Islet precursor cell (in vitro differentiated cells): ENCODE data around the gene NOS3.

Source experiments
- DNase-seq: peaks from one replicate; pipeline ENCODE4 v3.0.0-alpha.2; 2018

Gene NOS3

DNA sequence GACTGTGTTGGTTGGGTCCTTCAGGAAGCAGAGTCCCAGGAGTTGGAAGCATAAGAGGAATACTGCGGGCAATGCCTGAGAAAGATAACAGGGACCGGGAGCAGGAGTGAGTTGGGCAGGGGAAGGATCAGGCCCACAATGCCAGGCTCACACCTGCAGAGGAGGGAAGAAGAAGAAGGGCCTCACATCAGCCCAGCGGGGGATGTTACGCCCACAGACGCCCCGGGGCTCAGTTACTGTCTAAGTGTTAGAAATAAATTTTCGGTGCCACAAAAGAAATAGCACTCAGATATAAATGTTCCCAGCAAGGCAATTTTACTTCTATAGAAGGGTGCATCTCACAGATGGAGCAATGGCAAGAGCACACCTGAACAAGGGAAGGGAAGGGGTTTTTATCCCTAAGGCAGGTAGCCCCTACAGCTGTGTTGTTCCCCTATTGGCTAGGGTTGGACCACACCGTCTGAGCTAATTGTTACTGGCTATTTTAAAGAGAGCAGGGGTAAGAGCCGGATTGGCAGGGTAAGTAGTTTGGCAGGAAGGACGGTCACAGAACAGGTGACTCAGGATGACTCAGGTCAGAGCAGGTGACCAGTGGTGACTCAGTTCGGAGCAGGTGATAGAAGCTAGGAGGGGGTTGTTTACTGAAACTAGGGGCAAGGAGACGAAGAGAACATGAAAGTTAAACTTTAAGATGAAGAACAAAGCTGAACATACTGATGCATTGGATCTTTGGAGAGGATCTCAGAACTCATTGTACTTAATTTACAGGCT lies at the start of gene NOS3:
NOS3 (plus strand) TSS at position 602 of the 771 bp plus-strand sequence. CDS start 2,787 bp downstream, outside the sequence.
- DNase-seq = peak; percentile 93

DNA sequence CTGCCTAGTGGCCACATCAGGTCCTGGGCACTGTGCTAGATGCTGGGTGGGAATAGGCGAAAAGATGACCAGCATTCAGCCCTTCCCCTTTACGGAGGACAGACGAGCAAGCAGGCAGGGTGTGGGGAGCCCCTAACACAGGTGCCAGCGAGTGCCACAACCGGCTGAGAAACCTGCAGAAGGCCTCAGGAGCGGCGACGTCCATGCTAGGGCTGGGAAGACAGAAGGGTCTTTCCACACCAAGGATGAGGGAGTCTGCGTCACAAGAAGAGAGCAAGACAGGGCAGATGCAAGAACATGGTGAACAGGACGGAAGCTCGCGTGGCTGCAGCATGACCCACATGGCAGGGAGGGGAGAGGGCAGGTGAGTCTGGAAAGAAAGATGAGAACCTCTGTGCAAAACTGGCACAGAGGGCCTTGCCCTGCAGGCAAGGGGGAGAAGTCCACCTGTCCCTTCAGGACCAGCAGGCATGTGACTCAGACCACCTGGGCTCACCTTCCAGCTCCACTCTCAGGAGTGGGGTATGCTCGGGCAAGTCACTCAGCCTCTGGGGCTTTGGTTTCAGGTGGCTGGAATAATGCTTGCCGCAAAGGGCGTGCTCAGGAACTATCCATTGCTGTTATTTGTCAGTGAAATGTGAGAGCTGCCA lies 49.3 kb upstream of the NOS3 start:
- DNase-seq = no peak

DNA sequence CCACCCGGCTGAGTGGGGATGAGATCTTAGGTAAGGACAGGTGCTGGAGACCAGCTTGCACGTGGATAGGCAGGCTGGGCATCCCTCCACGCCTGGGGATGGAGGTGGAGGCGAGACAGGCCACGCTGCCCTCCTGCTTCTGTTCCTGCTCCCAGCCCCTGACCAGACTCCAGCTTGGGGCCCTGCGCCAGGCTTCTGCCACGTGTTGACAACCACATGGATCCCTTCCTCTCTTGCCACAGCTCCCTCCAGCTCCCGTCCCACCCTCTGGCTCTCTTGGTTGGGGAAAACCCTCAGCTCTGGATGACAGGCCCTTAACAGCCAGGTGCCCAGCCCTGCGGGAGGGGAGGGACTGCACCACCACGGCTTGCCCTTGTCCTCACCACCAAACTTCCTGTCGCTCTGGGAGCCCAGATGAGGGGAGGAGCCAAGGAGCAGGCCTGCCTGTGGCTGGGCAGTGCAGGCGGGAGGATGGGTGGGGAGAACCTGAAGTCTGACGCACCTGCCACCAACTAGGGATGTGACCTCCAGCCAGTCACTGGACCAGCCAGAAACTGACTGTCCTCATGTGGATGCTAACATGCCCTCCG lies 48.7 kb upstream of the NOS3 start:
- DNase-seq = peak; percentile 61

DNA sequence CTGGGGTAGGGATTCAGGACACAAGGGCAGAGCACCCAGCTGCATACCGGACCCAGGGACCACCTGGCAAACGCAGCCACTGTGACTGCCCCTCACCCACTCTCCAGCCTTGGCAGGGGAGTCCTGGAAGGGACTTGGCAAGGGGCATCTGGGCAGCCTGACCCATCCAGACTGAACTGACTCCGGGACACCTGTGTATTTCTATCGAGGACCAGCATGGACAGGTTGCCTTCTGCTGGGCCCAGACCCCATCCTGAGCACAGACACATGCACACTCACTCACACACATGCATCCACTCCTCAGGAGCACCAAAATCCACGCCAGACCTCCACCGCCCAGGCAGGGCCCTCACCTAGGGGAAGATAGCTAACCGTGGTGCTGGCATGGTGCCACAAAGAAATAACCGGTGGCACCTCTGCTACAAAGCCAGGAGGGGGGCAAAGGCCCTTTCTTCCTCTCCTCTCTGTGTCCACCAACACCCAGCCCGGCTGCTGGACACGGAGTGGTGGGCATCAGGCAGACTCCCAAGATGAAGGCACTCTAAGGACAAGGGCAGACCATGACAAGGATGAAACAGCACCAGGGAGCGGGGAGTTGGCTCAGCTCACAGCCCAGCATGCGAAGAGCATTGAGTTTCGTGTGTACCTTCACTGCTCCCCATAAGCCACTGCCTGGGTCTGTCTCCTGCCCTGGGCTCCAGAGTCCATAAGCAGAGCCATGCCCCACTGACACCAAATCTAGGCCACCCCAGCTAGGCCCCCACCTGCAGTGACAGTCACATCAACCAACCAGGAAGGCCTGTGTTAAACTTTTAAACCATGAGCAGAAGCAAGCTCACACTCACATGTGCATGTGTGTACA lies 48.0 kb upstream of the NOS3 start:
- DNase-seq = peak; percentile 47

DNA sequence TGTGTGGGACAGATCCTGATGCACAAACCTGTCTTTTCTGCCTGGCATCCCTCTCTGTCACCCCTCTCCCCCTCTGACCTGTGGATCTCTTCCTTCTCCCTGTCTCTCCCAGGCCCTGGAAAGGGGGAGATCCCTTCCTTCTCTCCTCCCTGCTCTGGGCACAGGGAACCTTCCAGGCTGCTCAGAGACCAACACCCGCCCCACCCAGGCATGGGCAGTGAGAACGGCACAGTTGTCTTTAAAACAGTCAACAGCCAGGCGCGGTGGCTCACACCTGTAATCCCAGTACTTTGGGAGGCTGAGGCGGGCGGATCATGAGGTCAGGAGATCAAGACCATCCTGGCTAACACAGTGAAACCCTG lies 47.4 kb upstream of the NOS3 start:
- peak; percentile 38 for DNase-seq

DNA sequence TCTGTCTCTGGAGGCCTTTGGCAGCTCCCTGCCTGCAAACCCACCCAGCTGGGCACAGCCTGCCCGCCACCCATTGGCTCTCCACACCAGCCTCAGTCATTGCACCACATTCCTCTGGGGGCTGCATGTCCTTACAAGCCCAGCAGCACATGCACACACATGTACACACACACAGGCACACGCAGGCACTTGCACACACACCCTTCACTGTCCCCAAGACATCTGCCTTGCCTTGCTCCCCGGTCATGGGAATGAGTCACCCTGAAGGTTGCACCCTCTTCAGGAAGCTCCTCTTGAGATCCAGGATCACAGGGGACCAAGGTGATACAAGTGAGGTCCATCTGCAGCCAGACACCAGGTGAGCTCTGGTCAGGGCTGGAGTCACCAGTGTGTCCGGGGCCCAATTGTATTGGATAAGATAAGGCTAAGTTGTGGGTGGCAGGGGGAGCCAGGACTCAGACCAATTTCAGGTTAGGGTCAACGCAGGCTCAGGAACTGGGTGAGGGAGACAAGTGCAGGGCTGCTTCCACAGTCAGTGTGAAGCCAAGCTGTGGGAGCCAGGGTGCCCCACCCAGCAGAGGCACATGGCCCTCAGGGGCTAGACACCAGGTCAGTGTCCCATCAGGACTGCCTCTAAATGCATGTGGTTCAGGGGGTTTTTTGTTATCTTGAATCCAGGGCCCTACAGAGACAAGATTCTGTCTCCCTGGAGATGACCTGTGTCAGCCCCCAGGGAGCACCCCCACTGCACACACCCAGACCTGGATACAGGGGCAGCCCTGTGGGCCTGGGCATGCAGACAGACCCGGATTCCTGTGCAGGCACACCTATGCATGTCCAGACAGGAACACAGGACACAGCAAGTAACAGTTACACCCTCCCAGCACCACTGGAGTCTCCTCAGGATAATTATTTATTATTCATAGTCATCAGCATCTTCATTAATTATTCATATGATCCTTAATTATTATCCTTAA lies 46.5 kb upstream of the NOS3 start:
- peak; percentile 49 for DNase-seq

DNA sequence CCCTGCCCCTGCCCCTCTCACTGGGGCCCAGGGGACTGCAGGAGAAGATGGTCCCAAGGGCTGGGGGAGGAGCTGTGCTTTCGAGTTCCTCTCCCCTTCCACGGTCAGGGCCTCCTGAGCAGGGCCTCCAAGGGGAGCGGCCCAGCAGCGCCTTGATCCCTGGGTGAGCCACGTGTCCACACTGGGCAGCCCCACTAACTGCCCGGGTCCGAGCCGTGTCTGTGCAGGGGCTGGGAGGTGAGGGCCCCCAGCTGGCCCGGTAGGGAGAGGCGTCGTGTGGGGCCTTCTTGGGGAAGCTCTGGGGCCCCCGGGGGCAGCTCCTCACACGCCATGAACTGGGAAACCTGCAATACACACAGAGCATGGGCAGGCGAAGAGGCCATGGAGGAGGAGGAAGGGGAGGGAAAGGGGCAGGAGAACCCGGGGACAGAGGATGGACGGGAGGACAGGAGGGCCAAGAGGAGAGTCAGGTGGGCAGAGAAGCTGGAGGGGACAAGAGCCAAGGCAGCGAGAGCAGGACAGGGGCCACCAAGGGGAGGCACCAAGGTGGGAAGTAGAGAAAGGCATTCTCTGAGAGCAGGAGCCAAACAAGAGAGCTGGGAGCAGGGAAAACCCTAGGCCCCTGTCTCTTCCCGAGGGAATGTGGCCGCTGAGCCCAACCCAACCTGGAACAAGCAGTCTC lies 45.5 kb upstream of the NOS3 start:
- DNase-seq = peak; percentile 42

DNA sequence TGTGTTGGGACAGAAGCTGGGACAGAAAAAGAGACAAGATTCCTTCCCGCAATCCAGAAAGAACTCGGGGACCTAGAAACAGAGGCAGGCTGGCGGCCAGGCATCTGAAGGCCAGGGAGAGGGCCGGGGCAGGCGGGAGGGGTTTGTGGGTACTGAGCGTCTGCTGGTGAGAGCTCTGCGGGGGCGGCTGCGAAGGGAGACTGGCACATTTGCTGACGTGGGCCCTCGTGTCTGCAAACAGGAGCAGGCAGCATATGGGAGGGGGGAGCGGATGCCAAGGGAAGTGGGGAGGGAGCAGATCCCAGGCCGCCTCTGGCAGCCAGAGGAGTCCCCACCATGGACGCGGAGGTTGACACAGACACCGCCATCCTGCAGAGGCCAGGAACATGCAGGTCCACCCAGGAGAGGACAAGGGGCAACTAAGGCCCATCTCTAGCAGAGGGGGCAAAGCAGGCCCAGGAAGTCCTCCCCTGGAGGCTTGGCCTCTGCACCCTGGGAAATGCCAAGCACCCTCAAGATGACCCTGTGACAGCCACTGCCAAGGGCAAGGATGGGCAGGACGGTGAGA lies 44.9 kb upstream of the NOS3 start:
- DNase-seq = peak; percentile 50

DNA sequence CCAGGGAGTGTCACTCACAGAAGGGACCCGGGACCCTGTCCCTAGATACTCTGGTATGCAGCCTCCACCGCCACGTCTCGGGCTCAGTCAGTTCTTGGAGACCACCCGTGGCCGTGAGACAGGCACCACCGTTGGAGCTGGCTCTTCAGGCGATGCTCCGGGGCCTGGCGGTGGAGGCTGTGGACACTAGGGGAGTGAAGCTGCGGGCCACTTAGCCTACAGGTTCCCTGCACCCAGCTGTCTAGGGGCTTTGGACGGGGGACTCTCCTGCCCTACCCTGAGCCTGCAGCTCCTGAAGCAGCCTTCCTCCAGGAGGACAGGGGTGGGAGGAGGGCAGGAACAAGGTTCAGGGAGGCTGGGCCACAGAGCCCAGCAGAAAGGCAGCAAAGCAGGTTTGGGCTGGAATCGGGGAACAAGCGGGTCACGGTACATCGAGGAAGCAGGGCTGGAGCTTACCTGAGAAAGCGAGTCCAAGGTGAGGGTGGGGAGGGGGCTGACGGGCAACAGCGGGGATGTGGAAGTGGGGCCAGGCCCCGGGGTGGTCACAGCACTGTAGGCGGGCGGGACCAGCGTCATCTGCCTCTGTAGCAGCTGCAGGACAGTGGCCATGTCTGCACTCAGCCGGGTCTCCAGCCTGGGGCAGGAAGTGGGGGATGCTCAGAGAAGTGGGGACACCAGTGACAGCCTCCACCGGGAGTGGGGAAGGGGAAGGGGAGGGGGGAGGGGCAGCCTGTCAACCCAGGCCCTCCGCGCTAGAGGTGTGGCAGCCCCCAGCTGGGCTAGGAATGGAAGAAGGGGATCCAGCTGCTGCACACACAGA lies 44.2 kb upstream of the NOS3 start:
- peak; percentile 53 for DNase-seq

DNA sequence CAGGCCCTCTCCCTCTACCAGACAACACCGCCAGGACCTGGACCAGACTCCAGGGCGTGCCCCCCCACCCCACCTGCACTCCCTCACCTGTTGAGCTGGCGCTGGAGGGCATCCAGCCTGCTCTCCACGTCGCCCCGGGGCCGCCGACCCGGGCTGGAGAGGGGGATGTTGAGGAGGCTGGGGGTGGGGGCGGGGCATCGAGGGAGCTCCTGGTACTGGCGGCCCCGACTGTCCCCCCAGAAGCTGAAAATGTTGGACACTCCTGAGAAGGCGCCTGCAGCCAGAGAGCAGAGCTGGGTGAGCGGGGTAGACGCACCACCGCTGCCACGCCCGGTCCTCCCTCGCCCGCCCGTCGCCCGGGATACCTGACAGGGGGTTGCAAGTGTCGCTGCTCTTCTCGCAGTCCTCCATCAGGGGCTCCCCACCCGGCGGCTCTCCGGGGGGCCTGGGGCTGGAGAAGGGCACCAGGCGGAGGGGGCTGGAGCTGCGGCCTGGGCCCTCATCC lies 43.5 kb upstream of the NOS3 start:
- DNase-seq = peak; percentile 51

DNA sequence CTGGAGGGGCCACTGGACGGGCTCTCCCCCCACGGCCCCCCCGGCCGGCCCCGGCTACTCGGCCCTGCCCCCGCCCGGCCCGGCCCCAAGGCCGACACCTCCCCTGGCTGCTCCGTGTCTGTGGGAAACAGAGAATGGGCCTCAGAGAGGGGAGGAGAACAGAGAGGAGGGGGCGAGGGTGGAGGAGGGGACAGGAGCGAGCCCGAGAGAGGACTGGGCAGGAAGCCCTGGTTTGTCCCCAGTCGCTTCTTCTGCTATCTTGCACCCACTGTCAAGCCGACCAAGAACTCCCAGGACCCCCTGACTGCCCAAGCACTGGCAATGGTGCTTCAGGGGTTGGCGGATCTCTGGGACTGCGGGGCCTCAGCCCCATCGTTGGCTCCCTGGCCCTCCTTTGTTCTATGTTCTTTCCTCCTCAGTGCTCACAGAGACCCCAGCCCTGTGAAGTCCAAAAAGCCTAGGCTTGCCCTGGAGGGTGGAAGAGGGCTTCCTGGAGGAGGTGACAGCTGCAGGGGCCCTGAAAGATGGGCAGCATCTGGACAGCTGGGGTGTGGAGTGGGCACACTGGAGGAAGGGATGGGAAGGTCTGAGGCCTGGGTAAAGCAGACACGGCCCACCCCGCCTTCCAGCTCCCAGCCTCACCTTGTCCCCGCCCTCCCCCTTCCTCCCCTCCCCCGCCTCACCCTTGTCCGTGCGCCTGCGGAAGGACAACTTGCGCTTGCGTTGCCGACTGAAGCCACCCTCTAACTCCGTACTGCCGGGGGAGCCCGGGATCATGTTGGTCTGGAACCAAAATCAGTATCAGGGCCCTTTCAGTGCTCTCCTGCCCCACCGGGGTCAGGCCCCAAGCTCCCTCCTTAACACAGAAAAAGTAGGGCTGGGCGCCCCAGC lies 42.8 kb upstream of the NOS3 start:
- peak; percentile 50 for DNase-seq

DNA sequence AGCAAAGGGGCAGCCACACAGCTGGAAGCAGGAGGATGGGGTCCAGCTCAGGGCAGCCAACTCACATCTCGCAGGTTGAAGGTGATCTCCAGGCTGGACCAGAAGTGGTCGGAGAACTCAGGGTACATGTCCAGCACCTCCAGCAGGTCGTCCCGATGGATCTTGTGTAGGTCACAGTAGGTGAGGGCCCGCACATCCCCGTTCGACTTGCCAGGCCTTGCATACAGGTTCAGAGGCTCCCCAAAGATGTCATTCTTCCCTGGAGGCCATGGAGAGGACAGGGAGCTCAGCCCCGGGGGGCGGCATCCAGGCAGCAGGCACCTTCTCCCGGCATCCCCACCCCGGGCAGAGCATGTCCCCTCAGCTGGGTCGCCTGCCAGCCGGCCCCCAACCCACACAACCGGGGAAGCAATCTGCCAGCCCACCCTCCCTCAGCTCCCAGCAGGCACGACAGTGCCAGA lies 42.0 kb upstream of the NOS3 start:
- DNase-seq = peak; percentile 52

DNA sequence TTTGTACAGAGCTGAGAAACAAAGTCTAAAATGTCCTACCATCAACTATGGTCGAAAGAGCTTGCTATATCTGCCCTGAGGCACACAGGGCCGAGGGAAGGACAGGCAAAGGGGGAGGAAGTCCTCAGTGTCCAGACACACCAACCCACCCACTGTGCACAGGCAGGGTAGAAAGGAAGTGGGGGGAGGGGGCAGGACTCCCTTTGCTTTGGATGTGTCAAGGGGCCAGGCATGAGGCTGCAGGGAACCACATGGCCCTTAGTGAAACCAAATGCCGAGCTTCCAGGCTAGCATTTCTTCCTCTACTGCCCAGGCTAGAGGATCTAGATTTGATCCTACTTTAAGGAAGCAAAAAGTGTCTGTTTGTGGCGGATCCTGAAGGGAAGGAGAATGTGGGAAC lies 41.3 kb upstream of the NOS3 start:
- peak; percentile 89 for DNase-seq

DNA sequence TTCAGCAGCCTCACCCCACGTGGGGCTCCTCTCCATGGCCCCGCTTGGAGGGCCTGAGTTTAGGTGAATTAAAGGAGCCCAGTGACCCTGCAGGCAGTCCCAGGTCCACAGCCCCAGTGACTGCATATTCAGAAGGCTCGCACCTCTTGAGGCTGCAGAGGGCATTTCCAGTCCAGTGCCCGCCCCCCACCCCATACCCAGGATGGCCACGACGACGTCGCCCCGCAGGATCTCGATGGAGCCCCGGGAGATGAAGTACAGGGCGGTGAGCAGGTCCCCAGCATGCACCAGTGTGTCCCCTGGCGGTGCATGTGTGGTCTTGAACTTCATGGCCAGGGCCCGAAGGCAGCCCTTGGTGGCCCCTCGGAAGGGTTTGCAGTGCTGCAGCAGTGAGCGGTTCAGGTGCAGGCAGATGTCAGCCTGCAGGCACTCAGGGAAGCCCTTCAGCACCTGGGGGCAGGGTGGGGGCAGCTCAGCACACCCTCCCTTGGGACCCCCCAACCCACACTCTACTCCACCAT lies 40.8 kb upstream of the NOS3 start:
- DNase-seq = no peak

DNA sequence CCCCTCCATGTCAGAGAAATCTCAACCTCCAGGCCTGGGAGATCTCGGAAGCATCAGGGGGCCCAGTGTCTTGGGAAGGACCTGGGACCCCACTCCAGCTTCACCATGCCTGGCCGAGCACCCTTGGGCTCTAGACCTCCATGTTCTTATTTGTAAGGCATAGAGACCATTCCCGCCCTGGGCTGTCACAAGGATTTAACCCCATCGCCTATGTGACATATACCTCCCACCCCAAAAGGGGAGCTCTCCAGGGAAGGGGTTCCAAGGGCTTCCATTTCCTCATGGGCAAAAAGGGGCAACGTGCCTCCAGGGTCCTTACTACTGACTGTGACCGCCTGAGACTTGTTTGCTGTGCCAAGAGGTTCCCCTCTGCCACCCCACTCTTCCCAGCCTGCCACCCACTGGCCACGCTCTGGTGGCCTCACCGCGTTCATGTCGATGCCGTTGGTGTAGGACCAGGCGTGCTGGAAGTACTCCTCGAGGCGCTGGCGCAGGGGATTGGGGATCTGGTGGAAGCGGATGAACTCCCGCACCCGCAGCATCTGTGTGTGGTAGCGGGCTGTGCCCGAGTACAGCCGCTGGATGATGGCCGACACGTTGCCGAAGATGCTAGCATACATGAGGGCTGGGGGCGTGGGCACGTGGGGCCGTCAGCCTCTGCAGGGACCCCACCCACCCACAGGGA lies 40.2 kb upstream of the NOS3 start:
- DNase-seq = no peak

DNA sequence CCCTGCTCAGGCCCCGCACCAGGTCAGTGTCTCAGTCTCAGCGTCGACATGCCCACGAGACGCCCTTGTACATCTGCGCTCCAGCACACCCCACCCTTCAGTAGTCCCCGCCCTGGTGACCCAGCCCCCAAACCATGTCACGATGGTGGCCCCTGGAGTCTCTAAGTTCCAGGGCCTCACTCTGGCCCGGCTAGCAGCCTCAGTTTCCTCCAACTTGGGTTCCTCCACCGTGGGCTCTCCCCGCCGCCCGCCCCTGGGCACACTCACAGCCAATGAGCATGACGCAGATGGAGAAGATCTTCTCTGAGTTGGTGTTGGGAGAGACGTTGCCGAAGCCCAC lies 39.7 kb upstream of the NOS3 start:
- no peak for DNase-seq

DNA sequence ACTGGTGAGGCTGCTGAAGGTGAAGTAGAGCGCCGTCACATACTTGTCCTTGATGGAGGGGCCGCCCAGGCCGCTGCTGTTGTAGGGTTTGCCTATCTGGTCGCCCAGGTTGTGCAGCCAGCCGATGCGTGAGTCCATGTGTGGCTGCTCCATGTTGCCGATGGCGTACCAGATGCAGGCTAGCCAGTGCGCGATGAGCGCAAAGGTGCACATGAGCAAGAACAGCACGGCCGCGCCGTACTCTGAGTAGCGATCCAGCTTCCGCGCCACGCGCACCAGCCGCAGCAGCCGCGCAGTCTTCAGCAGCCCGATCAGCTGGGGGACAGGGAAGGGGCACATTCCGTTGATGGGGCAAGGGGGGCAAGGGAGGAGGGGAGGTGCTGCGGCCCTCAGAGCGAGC lies 39.3 kb upstream of the NOS3 start:
- DNase-seq = no peak
